SK-N-SH (cell line): ENCODE data around the gene TNFRSF18.

Experiments used
- CTCF ChIP-seq: fragments of 200-600 bp; sonication (generic); IDR thresholded peaks from 2 replicates; pipeline ENCODE4 v1.6.1; 2017; ENCODE audit warnings: antibody characterized with exemption, mild to moderate bottlenecking, moderate library complexity
- GABPA ChIP-seq: IDR thresholded peaks from 2 replicates; pipeline ENCODE4 v1.4.0; 2012; ENCODE audit warnings: low read depth, mild to moderate bottlenecking
- JUND ChIP-seq: IDR thresholded peaks from 2 replicates; pipeline ENCODE4 v1.4.0; 2012
- POLR2AphosphoS5 ChIP-seq: IDR thresholded peaks from 2 replicates; pipeline ENCODE4 v1.6.1; 2012; ENCODE audit warnings: low read depth, low read length
- RXRA ChIP-seq: IDR thresholded peaks from 2 replicates; pipeline ENCODE4 v1.4.0; 2012; ENCODE audit warnings: low read depth, mild to moderate bottlenecking, borderline replicate concordance
- SIN3A ChIP-seq: IDR thresholded peaks from 2 replicates; pipeline ENCODE4 v1.6.1; 2012; ENCODE audit warnings: low read depth, mild to moderate bottlenecking, low read length, moderate library complexity, borderline replicate concordance
- SMC3 ChIP-seq: IDR thresholded peaks from 2 replicates; pipeline ENCODE4 v1.6.1; 2012; ENCODE audit warnings: low read depth, low read length, improper control_type of control experiment
- TAF1 ChIP-seq: IDR thresholded peaks from 2 replicates; pipeline ENCODE4 v1.6.1; 2012; ENCODE audit warnings: low read depth, mild to moderate bottlenecking, low read length, moderate library complexity, borderline replicate concordance
- TCF12 ChIP-seq: IDR thresholded peaks from 2 replicates; pipeline ENCODE4 v1.4.0; 2012
- USF1 ChIP-seq: IDR thresholded peaks from 2 replicates; pipeline ENCODE4 v1.4.0; 2012; ENCODE audit warnings: low read depth, borderline replicate concordance

- no peak for TF ChIP-seq RXRA
- TF ChIP-seq CTCF: no peak
- no peak for TF ChIP-seq JUND
- TF ChIP-seq SMC3: no peak
- TF ChIP-seq USF1: peak; percentile 96
- TF ChIP-seq TAF1: peak; percentile 87
- TF ChIP-seq POLR2AphosphoS5: peak; percentile 58
- peak; percentile 69 for TF ChIP-seq GABPA
- no peak; the same call in 1 of the 2 replicates for TF ChIP-seq SIN3A
- no peak for TF ChIP-seq TCF12
Measured at GRCh38 chr1:1231400-1232207, 25.2 kb upstream of the TNFRSF18 start, which contains the start of gene SDF4.
